ENCODE data around the gene TFDP2. TPM values are rescaled to one million over a fixed set of nuclear protein-coding genes. Genes with fewer than 3 reads are reported as not detected.
"Not testable (repeated sequence)": the region's sequence is repeated elsewhere in the genome, so short reads cannot be mapped to it uniquely, and the experiment has no call there.

Gene TFDP2
- total RNA-seq, 1 experiment from 2014 or later = 29.4 TPM

DNA sequence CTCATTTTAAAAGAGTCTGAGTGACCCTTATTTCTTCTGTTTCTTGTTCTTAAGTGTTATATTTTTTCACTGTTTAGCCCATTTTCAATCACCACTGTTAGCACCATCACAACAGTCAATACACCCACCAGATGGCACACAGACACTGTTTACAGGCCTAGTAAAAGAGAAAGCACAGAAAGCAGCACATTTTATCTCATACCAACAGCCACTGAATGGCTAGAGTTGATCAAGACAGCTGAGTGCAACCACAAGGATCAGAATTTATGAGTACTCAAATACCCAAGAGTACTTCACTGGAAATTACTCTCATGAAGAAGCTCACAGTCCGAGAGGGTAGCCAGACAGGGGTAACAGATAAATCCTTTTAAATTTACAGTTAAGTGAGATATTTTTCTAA, 127.0 kb downstream of the TFDP2 start:
- peak; percentile 41 for DNase-seq (ENCODE audit: low spot score)

DNA sequence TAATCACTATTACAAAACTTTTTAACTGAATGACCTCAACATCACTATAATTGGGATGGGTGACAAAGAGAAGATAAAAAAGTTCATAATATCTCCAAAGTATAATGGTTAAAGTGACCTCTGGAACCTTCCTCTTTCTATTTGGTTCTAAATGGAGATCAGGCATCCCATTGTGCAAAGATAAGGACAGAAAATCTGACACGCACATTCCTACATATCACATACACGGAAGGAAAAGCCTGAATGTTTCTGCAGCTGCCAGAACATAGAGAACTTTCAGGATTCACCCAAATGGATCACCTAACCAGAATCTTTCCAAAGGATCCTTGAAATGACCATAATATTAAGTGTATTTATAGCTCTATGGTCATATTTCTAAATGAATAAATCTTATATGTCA, 128.2 kb downstream of the TFDP2 start:
- no peak for DNase-seq (ENCODE audit: low spot score)

DNA sequence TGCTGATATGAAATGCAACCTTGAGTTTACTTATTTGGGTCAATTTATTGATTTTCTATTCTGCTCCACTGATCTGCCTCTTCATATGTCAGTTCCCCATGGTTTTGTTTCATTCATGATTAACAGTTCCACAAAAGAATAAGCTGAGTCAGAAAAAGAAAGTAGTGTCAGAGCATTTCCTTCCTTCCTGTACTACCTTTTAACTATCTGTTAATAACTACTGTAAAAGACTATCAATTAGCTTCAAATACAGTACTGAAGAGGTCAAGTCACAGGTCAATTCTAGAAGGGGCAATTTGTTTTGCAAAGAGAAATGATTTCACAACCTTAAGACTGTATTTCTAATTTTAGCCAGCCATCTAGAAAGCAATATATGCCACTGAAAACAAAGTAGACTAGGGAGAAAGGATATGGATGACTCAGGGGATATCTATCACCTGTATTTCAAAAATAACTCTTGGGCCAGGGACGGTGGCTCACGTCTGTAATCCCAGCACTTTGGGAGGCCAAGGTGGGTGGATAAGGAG, 129.5 kb downstream of the TFDP2 start:
- DNase-seq (ENCODE audit: low spot score) = no peak

DNA sequence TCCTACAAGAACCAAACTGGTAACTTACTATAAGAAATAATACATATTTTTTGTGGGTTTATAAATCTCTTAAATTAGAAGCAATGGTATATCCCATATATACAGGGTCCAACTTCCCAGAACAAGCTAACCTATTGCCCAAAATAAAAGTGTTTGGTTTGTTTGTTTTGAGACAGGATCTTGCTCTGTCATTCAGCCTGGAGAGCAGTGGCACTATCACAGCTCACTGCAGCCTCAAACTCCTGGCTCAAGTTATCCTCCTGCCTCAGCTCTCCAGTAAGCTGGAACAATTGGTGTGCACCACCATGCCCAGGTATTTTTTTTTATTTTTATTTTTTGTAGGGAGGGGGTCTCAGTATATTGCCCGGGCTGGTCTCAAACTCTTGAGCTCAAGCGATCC, 135.4 kb downstream of the TFDP2 start:
- no peak for DNase-seq (ENCODE audit: low spot score)

DNA sequence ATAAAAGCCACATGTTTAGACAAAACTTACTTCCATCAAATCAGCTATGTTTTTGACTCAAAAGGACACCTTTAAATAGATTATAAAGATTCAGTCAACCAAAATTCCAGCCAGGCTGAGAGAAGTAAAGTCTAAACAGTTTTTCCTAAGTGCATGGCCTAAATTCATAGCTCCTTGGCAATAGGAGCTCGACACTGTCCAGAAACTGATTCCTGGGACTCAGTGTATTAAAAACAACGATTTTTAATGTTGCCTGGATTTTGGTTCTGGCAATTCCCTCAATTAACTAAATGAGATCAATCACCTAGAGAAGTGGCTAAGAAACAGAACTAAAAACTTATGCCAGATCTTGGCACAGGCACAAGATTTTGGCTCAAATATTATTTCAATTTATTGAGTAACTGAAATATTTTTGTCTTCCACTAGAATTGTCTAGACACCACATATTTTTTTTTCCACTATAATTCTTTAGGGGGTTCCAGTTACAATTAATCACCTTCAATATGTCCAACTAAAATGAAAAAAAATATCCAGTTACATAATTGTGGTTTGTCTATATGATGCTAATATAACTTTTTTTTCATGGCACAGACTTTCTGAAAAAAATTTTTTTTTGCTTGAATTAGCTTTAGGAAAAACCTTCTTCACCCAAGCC, 135.9 kb downstream of the TFDP2 start:
- DNase-seq (ENCODE audit: low spot score) = no peak

DNA sequence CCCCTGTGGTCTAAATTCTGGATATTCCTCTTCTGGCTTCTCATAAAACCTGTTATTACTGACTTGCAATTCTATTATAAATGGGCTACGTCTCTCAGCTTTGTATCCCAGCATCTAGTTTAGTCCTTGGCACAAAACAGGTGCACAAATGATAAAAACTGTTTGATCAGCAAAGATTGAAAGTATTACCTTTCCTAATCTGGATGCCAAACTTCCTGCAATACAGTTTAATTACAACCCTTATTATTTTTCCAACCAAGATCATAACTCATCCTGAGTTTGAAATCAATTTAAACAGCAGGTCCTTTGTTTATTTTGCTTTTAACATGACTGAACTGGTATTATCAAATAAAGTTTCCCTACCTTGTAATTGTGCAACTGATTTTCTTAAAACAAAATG, 140.3 kb downstream of the TFDP2 start:
- no peak for DNase-seq (ENCODE audit: low spot score)

DNA sequence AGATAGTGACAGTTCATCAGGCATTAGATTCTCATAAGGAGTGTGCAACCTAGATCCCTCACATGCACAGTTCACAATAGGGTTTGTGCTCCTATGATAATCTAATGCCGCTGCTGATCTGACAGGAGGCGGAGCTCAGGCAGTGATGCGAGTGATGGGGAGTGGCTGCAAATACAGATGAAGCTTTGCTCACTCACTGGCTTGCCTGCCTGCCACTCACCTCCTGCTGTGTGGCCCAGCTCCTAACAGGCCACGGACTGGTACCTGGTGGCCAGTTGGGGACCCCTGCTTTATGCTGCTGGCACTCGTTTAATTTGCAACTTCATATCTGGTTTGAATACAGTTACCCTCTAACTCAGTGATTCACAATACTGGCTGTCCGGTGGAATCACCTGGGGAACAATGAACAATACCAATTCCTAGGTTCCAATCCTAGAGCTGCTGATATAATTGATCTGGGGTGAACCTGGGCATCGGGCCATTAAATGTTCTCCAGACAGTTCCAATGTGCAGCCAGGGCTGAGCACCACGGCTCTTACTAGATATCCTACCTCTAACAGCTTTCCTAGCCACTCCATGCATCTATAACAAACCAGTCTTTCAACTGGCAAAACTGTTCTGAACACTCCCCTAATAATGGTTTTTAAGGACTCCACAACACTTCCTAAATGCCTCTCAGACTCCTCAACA, 141.5 kb downstream of the TFDP2 start:
- no peak for DNase-seq (ENCODE audit: low spot score)

DNA sequence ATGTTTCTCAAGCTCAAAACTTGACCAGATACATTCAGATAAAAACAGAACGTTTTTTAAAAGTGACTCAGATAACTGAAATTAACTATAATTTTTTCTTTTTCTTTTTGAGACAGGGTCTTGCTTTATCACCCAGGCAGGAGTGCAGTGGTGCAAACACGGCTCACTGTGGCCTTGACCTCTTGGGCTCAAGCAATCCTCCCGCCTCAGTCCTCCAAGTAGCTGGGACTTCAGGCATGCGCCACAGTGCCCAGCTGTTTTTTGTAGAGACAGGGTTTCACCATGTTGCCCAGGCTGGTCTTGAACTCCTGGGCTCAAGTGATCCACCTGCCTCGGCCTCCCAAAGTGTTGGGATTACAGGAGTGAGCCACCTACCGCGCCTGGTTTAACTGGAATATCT, 144.4 kb downstream of the TFDP2 start:
- DNase-seq (ENCODE audit: low spot score) = not testable (repeated sequence)

DNA sequence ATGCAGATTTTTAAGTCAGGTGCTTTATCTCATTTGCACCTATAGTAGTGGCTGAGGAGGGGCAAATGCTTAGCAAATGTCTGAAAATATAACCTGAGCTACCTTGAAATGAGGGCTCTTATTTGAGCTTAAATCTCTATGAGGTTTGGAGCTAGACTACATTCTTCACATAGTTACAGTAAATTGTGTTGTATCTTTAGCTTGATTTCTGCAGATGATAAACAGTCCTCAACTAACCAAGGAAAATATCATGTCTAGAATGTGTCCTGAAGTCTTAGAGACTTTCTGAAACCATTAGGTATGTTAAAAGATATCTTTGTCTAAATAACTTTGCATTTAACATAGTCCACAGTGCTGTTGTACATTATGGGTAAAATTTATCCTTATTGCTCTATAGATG, 145.3 kb downstream of the TFDP2 start:
- DNase-seq (ENCODE audit: low spot score) = no peak

DNA sequence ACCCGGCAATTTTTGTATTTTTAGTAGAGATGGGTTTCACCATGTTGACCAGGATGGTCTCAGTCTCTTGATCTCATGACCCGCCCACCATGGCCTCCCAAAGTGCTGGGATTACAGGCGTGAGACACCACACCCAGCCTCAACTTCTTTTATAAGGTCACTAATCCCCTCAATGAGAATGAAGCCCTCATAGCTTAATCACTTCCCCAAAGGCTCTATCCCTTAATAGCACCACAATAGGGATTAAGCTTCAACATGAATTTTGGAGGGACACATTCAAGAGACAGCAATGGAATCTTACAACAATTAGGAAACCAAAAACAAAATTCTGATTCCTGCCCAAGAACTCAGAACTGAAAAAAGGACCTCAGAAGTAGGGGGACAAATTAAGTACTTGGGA, 146.1 kb downstream of the TFDP2 start:
- no peak for DNase-seq (ENCODE audit: low spot score)

DNA sequence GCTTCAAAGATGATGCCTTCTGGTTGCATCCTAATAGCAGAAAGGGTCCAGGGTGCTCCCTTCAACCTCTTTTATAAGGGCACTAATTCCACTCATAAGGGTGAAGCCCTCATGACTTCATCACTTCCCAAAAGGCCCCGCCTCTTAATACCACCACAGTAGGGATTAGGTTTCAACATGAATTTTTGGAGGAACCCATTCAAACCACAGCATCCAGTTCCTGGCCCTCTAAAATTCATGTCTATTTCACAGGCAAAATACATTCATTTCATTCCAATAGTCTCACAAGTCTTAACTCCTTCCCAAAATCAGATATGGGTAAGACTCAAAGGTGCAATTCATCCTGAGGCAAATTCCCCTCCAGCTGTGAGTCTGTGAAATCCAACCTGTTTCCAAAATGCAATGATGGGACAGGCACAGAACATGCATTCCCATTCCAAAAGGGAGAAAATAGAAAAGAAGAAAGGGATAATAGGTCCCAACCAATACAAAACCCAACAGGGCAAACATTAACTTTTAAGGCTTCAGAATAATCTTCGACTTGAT, 148.9 kb downstream of the TFDP2 start:
- DNase-seq (ENCODE audit: low spot score) = no peak

DNA sequence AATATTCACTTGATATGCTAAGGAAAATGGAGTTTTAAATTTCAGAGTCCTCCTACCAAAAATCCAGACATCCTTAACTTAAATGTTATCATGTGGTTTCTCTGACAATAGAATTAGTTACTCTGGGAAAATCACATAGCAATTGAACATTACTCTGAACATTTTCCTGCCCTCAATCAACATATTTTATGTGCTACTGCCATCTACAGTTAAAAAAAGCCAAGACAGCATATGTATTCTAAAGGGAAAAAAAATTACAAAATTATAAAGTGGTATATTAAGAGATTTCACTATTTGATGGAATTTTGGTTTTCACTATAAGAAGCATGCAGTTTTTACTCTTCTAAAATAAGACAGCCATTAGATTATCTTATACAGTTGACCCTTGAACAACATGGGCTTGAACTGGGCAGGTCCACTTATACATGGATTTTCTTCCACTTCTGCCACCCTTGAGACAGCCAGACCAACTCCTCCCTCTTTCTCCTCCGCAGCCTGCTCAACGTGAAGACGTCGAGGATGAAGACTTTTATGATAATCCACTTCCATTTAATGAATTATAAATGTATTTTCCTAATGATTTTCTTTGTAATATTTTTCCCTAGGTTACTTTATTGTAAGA, 150.6 kb downstream of the TFDP2 start:
- DNase-seq (ENCODE audit: low spot score) = peak; percentile 47

DNA sequence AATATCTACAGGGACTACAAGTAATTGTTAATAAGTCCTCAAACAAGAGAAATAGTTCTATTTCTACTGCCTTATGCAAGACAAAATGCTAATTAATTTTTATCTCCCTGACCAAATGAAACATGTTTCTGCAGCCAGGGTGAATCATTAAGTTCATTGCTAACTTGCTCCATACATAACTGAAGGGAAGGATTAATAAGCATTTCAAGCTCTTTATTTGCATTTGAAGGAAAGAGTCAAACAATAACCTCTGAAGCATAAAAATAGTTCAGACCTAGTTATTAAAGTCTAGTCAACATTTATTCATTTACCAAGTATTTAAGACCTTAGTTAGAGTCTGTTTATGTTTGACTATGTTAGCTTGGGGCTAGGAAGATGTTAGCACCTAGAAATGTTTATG, 152.9 kb downstream of the TFDP2 start:
- no peak for DNase-seq (ENCODE audit: low spot score)

DNA sequence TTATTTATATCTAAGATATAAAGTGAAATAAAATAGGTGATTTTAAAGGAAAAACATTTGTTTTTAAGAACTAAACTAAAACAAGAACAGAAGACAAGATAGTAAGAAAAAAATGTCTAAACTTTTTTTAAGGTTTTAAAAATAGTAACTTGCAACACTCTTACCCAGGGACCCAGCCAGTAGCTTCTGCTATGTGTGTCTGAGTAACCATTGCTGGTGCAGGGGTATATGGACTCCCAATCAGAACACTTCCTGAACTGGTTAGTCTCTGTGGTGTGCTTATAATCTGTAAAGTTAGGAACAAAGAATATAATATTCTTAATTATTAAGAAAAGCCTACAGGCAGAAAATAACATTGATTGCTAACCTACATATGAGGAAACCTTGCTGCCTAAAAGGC, 154.5 kb downstream of the TFDP2 start:
- no peak for DNase-seq (ENCODE audit: low spot score)

DNA sequence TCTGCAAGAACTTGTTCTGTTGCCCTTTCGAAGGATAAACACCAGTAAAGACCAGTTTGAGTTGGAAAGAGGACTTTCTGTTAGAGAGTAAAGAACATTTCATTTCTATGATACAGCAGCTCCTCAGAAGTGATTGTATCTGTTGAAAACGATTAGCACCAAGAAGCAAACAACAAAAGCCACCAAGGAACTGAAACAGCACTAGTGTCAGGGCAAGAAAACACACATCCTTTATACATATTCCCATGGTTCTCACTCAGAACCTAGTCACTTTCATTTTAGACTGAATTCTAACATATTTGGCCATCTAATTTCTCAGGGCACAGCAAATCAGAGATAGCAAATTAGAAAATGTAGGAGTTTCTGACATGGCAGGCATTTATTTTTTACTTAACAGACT, 156.8 kb downstream of the TFDP2 start:
- no peak for DNase-seq (ENCODE audit: low spot score)

DNA sequence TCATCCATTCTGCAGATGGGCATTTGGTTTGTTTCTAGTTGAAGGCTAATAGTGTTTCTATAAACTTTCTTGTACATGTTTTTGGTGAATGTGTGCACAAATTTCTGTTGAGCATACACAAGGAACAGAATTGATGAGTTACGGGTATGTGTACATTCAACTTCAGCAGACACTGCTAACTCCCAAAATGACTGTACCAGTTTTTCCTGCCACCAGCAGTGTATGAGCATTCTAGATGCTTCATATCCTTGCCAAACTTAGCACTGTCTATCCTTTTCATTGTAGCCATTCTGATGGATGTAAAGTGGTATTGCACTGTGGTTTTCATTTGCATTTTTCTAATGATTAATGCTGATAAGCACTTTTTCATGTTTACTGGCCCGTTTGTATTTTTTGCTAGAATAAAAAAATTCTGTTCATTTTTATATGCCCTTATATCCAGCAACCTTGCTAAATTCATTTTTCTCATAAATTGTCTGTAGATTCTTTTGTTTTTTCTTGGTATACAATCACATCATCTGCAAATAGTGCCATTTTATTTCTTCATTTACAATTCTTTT, 162.7 kb downstream of the TFDP2 start:
- no peak for DNase-seq (ENCODE audit: low spot score)

DNA sequence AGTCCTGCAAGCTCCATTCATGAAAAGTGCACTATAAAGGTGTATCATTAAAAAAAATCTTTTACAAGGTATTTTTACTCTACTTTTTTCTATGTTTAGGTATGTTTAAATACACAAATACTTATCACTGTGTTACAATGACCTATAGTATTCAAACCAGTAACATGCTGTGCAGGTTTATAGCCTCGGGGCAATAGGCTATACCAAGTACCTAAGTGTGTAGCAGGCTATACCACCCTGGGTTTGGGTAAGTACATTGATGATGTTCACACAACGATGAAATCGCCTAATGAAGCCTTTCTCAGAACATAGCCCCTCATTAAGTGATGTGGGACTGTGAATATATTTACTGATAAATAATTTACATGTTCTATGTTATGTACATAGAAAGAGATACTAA, 168.3 kb downstream of the TFDP2 start:
- no peak for DNase-seq (ENCODE audit: low spot score)

DNA sequence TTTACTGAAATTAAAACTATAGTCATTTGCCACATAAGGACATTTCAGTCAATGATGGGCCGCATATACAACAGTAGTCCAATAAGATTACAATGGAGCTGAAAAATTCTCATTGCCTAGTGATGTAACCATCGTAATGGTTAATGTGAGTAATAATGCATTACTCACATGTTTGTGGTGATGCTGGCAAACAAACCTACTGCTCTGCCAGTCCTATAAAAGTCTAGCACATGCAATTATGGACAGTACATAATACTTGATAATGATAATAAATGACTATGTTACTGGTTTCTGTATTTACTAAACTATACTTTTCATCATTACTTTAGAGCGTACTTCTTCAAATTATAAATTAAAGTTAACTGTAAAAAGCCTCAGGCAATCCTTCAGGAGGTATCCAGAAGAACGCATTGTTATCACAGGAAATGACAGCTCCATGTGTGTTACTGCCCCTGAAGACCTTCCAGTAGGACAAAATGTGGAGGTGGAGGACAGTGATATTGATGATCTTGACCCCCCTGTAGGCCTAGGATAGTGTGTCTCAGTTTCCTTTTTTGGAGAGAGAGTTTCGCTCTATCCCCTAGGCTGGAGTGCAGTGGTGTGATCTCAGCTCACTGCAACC, 170.2 kb downstream of the TFDP2 start:
- peak; percentile 48 for DNase-seq (ENCODE audit: low spot score)

DNA sequence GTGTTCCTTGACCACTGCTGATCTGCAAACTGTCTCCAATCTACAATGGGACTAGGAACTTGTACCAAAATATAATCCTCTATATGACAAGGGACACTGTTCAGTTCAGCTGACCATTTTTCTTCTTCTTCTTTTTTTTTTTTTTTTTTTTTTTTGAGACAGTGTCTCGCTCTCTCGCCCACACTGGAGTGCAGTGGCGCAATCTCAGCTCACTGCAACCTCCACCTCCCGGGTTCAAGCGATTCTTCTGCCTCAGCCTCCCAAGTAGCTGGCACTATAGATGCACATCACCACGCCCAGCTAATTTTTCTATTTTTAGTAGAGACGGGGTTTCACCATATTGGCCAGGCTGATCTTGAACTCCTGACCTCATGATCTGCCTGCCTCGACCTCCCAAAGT, 174.6 kb downstream of the TFDP2 start:
- not testable (repeated sequence) for DNase-seq (ENCODE audit: low spot score)

DNA sequence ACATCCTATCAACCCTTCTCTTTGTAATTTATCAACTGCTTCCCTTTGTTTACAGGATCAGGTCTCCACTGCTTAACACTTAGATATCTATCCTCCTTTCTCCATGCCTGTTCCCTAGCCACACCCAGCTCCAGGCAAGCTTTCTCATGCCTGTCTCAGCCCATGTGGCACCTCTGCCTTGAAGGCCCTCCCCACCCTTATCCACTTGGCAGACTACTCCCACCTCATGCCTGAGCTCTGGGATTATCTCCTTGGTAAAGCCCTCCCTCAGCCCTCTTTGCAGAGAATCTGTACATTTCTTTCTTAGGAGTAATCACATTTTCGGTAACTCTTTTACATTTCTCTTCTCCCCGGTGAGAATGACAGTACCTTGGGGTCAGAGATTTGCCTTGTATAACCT, 176.9 kb downstream of the TFDP2 start:
- no peak for DNase-seq (ENCODE audit: low spot score)

DNA sequence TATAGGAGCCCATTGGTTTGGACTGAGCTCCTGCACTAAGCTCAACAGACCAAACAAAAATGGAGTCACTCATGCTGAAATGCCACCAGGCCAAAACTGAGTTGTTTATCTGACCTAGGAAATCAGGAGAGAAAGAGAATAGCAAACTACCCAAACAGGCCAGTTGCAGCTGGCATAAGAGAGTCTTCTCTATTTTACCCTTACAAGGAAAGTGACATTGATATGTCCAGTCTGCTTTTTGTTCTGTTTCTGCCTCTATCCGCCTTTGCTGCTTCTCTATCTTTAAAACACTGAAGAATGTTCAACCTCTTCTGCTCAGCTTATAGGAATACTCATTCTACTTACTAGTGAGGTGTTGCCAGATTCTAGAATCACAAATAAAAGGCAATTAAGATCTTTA, 177.8 kb downstream of the TFDP2 start:
- no peak for DNase-seq (ENCODE audit: low spot score)

DNA sequence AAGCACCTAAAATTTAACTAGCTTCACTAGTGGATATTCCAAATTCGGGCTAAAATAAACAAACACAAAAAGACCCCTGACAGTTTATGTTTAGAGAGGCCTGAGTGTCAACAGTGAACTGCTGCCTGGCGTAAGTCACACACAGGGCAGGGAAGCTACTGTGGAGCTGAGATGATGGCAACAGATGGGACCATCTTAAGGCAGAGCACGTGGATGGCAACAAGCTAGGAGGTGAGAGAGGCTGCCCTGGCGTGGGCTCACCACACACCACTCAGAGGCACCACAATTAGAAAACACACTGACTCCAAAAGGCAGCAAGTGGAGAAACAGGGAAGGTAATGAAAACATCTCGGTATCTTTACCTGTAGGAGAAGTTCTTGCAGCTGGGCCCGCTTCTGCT, 179.6 kb downstream of the TFDP2 start:
- no peak for DNase-seq (ENCODE audit: low spot score)

Data from HT-29 (cell line).